Measurements from ENCODE around the gene CAPN12.

Gene CAPN12

DNA sequence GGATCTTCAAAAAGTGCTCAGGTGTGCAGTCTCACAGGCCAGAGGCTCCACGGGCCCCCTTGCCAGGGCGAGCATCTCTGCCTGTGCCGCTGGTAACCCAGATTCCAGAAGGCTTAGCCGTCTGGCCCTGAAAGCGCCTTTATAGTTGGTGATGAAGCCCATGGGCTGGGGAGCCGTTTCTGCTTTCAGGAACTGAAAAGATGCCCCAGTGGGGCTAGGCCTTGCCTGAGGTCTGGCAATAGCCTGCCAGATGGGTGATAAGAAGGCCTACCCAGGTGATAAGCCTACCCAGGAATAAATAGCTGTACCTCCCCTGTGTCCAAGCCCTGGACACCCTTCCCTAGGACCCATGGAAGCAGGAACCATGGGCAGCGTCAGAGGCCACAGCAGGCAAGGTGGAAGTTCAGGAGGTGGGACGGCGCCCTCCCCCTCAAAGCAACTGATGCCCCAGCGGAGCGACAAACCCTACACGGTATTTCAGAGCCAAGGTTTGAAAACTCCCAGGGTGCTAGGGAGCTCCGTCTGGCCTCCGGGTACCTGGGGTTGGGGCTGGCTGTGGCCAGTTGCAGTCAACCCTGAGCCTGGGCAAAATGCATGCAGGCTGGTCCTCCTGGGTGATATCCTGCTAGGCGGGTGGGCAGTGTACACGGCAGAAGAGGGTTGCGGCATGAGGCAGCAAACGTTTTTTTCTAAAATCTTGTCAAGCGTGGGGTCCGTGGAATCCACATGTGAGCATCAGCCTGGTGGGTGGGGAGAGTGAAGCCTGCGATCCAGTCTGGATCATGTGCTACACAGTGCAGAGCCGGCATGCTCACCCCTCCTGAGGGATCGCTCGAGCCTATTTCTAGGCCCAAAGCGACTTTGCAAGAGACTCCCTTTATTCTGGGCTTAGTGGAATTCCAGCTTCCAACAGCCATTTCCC lies 51.6 kb downstream of the CAPN12 start:
- DNase-seq, result no peak

GRCh38 chr19:38691938-38692457 lies 52.3 kb downstream of the CAPN12 start:
- no peak for DNase-seq

GRCh38 chr19:38690832-38691231 lies 53.4 kb downstream of the CAPN12 start:
- no peak for DNase-seq

GRCh38 chr19:38690146-38690545 lies 54.1 kb downstream of the CAPN12 start:
- DNase-seq, result no peak

- DNase-seq, result no peak
Observed at GRCh38 chr19:38687837-38688378, 56.4 kb downstream of the CAPN12 start.

DNA sequence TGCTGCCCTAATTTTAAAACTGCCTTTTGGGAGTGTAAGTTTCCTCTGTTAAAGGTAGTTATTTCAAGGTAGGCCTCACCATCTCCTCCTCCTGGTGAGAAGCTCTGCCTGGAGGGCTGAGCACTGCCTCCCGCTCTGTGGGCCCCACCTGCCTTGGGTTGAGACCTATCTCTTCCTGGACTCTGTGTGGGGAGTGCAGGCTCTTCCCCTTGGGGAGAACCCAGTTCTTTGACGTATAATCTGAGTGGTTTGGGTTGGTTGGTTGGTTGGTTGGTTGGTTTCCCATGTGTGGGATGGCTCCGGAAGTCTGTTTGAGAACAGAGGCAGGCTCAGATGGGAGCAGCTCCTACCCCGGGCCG lies 57.8 kb downstream of the CAPN12 start:
- no peak for DNase-seq

DNA sequence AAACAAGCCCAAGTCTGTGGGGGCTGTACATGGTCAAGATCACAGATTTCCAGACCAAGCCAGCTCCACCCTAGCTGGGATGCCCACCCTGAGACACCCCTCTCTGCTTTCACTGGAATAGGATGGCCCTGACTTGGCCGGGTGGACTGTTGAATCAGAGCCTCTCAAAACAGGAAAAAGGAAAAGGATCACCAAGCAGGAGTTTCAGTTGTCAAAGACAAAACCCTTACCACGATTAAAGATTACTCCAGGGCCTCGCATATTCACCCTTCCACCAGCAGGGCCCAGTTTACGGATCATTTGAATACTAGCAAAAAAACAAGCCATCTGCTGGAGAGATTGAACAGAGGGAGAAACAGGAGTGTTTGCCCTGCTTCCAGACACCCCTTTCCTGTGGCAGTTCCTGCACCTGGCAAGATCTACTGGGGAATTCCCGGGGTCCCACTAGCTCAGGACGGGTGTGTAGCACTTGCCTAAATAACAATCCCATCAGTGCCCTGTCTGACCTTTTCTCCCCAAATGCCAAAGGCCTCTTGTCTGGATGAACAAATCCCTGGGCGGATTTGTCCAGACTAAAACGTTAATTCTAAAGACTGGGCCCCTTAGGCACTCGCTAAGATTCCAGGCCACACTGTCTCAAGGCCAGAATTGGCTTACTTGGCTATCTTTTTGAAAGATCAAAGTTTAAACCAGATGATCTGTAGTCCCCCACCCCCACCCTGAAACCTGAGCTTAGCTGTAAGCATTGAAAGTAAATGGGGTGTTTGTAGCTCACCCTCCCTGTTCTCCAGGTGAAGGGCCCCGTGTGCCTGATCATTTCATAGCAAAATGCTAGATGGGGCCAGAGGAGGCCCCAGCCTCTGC lies 58.4 kb downstream of the CAPN12 start:
- peak; percentile 14 to 66 for DNase-seq

DNA sequence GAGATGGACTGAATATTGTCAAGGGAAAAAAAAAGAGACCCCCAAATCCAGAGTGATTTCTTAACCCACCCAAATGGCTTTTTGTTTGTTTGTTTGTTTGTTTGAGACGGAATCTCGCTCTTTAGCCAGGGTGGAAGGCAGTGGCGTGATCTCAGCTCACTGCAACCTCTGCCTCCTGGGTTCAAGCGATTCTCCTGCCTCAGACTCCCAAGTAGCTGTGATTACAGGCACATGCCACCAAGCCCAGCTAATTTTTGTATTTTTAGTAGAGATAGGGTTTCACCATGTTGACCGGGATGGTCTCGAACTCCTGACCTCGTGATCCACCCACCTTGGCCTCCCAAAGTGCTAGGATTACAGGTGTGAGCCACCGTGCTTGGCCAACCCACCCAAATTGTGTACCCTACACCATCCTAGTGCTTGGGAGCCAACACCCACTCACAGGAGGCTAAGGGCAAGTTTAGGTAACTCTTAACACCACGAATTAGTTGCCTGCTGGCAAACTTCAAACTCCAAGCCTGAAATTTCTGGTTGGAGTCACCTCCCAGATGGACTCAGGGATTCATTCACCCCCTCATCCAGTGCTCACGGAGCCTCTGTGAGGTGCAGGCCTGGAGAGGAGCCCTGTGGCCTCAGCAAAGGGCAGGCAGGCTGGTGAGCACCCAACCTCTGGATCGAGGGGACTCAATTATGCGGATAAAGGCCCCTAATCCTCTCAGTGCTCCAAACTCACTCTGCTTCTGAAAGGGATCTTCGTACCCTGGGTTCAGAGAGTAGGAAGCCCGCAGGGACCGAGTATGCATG lies 59.2 kb downstream of the CAPN12 start:
- no peak for DNase-seq

DNA sequence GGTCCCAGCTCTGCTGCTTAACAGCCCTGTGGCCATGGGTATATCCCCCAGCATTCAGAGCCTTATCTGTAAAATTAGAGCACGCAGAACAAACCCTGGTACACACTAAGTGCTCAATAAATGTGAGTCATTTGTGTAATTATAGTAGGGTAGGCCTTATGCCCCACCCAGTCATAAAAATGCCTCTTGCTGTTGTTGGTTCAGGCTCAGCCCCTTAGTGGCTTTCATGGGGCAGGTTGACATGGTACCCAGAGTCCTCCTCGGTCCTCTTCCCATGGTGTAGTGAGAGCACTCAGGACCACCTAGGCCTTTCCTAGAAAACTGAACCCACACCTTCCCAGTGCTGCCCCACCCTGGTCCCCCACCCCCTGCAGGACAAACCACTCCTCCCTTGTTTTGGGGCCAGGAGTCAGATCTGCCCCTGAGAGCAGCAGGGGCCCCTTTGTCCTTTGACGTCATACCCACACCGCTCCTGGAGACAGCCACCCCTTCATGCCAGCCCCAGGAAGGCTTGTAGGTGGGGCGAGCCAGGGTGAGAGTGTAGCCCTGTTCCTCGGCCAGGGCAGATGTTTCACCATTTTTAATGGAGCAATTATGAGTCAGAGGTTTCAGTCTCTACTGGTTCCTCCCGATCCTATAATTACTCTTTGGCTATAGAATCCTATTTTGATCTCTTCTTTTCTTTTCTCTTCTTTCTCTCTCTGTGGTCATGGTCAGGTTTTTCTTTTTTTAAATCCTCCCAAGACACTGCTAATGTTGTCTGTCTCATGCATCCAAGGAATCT lies 60.0 kb downstream of the CAPN12 start:
- peak; percentile 81 to 87 for DNase-seq

DNA sequence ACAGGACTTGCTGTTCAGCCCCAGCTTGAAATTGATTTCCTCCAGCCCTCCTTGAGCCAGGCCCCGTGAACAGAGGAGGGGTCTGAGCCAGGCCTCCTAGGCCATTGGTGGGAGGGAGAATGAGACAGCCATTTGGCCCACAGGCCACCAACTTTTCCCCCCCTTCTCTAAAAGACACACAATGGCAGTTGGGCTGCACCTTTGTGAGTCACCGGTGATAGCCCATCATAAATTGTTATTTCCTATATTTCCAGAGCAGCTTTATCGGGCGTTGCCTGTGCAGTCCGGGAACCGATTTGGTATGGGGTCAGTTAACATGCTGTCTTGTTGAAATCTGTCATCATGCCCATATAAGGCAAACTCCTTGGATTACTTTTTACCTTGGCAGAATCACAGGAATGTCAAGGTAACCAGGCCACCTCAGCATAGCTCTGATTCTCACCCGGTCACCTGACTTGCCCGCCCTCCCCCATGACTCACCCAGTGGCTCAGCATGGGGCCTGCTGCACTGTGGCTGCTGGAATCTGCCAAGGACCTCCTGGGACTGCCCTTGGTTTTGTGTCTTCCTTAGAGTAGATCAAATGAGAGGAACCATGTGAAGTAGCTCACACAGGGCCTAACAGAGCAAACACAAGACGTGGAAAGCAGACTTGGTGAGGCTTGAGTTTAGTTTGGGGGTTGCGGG lies 60.7 kb downstream of the CAPN12 start:
- DNase-seq, result peak; percentile 52 to 65

GRCh38 chr19:38682872-38683392 lies 61.3 kb downstream of the CAPN12 start:
- DNase-seq, result no peak

GRCh38 chr19:38682195-38682867 lies 61.9 kb downstream of the CAPN12 start:
- no peak for DNase-seq

All from SHP77 (cell line).